Neutrophil (primary cell): Measurements from ENCODE around the gene PKHD1.

Experiments used
- H3K27ac ChIP-seq: fragments of 200-600 bp; sonication (generic); 2 replicates; pipeline ENCODE4 v1.5.1; 2016; ENCODE audit warnings: mild to moderate bottlenecking, moderate library complexity
- H3K27me3 ChIP-seq: fragments of 200-600 bp; sonication (generic); 2 replicates; pipeline ENCODE4 v1.6.0; 2016; ENCODE audit warnings: mild to moderate bottlenecking
- H3K36me3 ChIP-seq: fragments of 200-600 bp; sonication (generic); 2 replicates; pipeline ENCODE4 v1.5.1; 2017
- H3K4me1 ChIP-seq, 2 experiments: fragments of 200-600 bp in 1 of 2; sonication (generic) in 1 of 2; 1 replicate in 1 of 2; 2 replicates in 1 of 2; pipeline versions ENCODE4 v1.5.1 to v1.6.1; 2013 to 2016; ENCODE audit warnings: low read depth in 1 of 2, low read length in 1 of 2, mild to moderate bottlenecking in 1 of 2, moderate library complexity in 1 of 2; ENCODE audit not compliant: control insufficient read depth in 1 of 2, insufficient read depth in 1 of 2
- H3K4me3 ChIP-seq, 2 experiments: fragments of 200-600 bp in 1 of 2; sonication (generic) in 1 of 2; 1 replicate in 1 of 2; 2 replicates in 1 of 2; pipeline ENCODE4 v1.5.1; 2013 to 2016; ENCODE audit warnings: low read depth in 1 of 2, low read length in 1 of 2, mild to moderate bottlenecking in 1 of 2, moderate library complexity in 1 of 2
- H3K9me3 ChIP-seq: fragments of 200-600 bp; sonication (generic); 2 replicates; pipeline ENCODE4 v1.5.1; 2016
- CTCF ChIP-seq: fragments of 200-600 bp; sonication (generic); IDR thresholded peaks from 2 replicates; pipeline ENCODE4 v1.5.1; 2016; ENCODE audit warnings: antibody characterized with exemption

The PKHD1 gene

GRCh38 chr6:51655517-51655916, 431.9 kb downstream of the PKHD1 start:
- H3K27ac ChIP-seq: no peak overlapping the region
- no peak for TF ChIP-seq CTCF

GRCh38 chr6:51654647-51655046, 432.8 kb downstream of the PKHD1 start:
- Histone ChIP-seq H3K4me1 (no peaks in the 10 kb centered on the region), H3K4me3 (no peak overlapping the region), H3K36me3 (no peaks in the 10 kb centered on the region), H3K9me3 (no peaks in the 10 kb centered on the region), H3K27ac (no peak overlapping the region), H3K27me3 (no peaks in the 10 kb centered on the region)
- no peak for TF ChIP-seq CTCF

More at GRCh38 chr6:51655517-51655916, 431.9 kb downstream of the PKHD1 start:
- Histone ChIP-seq H3K9me3 (no peaks in the 10 kb centered on the region), H3K27me3 (no peaks in the 10 kb centered on the region), H3K36me3 (no peaks in the 10 kb centered on the region), H3K4me3 (no peak overlapping the region), H3K4me1 (no peaks in the 10 kb centered on the region)

- H3K9me3 ChIP-seq: no peaks in the 10 kb centered on the region
- TF ChIP-seq CTCF: no peak
- no peak overlapping the region for H3K4me3 ChIP-seq
- no peaks in the 10 kb centered on the region for H3K4me1 ChIP-seq
- no peak overlapping the region for H3K27ac ChIP-seq
- H3K27me3 ChIP-seq: no peaks in the 10 kb centered on the region
- no peaks in the 10 kb centered on the region for H3K36me3 ChIP-seq
These were observed 436.1 kb downstream of the PKHD1 start for GRCh38 chr6:51651132-51651817.

GRCh38 chr6:51648774-51649173, 438.6 kb downstream of the PKHD1 start:
- Histone ChIP-seq H3K36me3 (no peaks in the 10 kb centered on the region), H3K27ac (no peak overlapping the region), H3K4me3 (no peak overlapping the region), H3K4me1 (no peaks in the 10 kb centered on the region), H3K9me3 (no peaks in the 10 kb centered on the region), H3K27me3 (no peaks in the 10 kb centered on the region)
- TF ChIP-seq CTCF: no peak

- H3K36me3 ChIP-seq: no peaks in the 10 kb centered on the region
- H3K27ac ChIP-seq: no peak overlapping the region
- H3K9me3 ChIP-seq: no peaks in the 10 kb centered on the region
- no peak overlapping the region for H3K4me3 ChIP-seq
- no peaks in the 10 kb centered on the region for H3K4me1 ChIP-seq
- no peak for TF ChIP-seq CTCF
- H3K27me3 ChIP-seq: no peaks in the 10 kb centered on the region
These were observed 439.2 kb downstream of the PKHD1 start for GRCh38 chr6:51648236-51648635.
